HG02943 (cell line): ENCODE measurements around the gene STC2.
A peak's percentile ranks its signal among the peaks of the same experiment; 100 is the strongest.

Experiments used
- ATAC-seq: cut with Tn5 transposase; IDR thresholded peaks from one replicate; pipeline ENCODE4 v1.9.1; 2021; ENCODE audit warnings: mild to moderate bottlenecking, low read depth, moderate library complexity; ENCODE audit not compliant: unreplicated experiment

The STC2 gene

DNA sequence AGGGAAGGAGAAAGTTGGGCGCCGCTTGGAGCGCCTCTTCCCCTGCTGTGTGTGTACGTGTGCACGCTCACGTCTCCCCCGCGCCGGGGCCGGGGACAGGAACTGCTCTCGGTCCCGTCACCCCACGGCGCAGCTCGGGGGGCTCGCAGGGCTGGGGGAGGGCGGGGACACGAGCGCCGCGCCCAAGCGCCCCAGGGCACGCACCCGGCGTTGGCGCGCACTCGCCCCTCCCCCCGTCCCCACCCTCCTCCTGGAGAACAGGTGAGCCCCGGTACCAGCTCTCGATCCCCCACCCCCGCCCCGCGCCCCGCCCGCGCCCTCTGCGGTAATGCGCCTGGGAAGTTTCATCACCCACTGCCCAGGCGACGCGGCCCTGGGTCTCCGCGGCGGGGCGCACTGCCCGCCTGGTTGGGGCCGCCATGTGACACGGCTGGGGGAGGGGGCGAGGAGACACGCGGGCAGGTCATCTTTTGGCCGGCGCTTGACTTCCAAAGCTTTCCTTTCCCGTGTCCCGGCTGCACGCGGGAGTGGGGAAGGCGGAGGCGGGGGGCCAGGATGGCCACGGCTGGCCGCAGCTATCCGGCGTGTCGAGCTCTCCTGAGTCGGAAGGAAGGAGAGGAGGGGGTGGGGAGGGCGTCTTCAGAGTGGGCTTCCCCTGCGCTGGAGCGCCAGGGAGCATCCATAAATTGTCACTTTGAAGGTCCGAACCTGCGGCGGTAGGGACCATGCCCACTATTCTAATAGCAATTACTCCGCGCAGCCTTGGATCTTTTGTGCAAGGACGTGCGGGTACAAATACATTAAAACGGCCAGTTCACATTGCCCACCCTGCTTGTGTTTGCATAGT is 1.5 kb upstream of the STC2 start:
- peak; percentile 42 for ATAC-seq

DNA sequence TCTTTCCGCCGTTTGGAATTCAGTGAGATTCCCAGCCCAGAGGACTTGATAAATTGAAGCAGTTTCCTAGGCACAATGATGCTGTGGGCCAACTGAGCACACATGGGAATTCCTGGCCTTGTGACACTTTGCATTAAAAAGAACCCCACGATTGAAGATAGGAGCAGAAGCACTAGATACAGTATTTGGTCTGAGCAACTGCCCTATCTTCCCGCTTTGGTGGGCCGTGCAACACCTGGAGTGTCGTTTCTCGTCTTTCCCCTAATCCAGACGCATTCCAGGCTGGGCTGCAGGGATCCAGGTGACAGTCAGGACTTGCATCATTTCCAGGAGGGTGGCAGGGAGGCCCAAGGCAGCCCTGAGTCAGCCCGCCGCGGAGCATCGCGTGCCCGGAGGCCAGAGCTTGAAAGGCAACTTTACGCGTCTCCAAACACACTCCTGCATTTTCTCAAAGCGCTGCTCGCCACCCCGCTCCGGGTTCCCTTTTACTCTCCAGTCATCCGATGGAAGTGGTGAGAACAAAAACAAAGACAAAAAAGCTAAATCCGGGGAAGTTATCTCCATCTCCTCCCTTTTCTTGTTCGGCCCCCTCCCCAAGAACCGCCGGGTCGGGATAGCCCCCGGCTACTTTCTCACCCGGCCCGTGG is 753 bp upstream of the STC2 start:
- no peak for ATAC-seq

DNA sequence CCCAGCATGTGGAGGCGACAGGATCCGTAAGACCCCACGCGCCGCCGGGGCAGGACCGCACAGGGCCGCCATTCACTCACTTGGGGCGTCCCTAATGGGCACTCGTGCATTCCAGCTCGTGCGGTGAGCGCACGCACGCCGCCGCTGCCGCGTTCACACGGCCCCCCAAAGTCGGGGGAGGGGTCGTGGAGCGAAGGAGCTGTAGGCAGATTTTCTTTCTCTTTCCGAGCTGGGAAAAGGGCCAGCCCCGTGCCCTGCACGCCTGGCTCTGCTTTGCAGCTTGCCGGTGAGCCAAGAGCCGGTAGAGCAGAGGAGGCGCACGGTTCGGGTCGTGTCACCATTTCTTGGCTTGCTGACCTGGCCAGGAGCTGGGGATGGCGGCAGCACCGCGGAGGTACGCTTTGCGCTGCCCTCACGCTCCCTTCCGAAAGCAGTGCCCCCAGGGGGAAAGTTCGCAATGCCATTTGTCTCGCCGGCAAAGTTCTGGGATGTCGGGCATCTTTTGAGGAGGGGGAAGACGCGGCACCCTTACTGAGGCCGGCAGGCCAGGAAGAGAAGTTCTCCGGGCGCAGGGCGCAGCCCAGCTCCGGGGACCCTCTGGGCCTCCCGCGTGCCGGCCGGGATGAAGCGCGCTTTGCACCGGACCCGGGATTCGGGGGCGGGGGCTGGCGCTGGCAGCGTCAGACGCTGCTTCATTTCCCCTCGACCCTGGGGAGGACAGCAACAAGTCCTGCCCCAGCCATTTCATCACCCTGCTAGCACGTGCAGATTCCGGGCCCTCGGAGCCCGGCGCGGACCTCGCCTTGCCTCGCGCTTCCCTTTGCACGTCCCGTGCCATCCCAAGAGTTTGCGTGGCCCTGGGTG is 898 bp downstream of the STC2 start:
- ATAC-seq = no peak

GRCh38 chr5:173326501-173326960 is 1.7 kb downstream of the STC2 start:
- no peak for ATAC-seq

GRCh38 chr5:173325091-173325698 is 3.0 kb downstream of the STC2 start:
- no peak for ATAC-seq

DNA sequence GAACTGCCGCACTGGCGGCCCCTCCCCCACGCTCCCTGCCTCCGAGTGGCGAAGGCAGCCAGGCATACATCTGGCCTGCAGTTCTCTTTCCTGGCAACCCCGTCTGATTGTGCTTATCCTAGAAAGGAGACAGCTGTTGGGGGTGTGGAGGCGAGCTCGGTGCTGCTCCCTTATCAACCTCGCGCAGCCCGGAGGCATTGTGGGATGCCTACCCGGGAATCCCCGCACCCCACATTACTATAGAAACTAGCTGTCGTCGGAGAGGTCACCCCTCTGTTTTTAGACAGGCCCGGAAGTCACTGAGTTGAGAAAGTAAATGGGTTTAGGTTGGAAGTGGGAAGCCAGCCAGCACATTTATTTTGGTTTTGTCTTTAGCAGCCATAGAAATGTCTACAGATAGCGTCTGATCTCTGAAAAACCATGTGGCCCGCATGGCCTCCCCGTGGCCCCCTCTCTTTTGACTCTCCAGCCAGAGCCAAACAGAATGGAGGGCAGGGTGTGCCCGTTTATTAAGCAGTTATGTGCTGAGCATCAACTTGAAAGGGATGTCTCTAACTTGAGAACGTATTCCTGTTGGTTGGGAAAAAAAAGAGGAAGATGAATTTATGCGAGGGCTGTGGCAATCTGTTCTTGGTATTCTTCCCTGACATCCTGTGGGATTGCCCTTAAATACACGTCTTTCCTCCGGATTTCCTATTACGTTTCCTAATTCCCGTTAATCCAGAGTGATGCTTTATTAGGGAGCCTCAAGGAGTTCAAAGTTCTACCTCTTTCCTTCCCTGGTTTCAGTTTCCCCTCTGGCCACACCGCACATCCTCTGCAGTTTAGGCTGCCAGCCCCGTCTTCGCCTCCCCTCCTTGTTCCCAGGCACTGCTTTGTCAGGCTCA is 3.9 kb downstream of the STC2 start:
- ATAC-seq = no peak

DNA sequence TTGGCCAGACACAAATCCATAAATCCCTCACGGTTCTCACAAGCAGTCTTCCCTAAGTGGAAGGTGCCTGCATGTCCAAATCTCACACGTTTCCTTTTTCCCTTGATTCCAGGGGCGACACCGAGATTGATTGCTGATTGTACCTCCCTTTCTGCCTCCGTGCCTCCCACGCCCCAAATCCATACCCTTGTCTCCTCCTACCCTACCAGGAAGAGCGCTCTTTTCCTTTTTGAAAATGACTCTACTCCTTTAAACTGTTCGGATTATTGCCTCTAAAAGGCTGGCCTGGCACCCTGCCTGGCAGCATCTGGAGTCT is 4.5 kb downstream of the STC2 start:
- ATAC-seq = no peak

DNA sequence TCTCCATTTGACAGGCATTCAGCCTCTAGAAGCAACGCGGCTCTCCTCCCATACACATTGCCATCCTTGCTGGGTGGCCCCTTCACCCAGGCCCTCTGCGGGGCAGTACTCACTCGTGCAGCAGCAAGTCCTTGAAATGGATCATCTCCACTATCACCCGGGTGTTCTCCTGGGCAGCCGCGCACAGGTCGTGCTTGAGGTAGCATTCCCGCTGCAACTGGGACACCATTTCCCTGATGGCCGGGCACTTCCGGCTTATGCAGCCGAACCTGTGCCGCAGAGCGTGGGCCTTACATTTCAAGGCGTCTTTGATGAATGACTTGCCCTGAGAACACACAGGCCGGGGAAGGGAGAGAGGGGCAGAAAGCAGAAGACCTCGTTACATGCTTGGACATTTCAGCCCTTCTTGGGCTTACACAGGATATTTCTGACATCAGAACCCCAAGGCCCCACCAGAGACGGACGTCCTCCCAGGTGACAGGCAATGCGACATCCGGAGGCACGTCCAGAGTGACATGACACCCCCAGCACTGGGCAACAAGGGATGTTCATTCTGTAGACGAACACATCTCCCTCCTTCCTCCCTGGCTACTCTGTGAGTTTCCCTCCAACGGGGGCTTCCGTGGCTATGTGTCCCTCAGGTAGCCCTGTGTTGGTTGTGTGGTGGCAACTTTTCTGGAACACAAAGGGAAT is 5.0 kb downstream of the STC2 start:
- ATAC-seq = no peak

DNA sequence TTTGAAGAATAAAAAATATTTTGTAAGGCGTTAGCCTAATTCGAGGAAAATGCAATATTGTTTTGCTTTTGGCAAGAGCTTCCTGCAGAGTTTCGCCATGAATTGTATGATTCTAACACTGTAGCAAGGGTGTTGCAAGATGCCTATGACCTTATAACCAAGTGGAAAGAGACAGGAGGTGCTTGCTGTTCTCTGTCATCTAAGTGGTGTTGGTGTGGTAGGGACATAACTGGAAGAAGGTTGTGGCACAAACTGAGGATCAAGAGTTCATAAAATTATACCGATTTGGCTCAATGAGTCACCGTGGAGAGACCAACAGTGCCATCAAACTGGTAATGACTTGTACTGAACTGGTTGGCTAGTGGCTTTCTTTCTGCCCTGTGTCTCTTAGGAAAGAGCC is 6.3 kb downstream of the STC2 start:
- ATAC-seq = no peak

GRCh38 chr5:173320259-173320658 is 8.0 kb downstream of the STC2 start:
- no peak for ATAC-seq

DNA sequence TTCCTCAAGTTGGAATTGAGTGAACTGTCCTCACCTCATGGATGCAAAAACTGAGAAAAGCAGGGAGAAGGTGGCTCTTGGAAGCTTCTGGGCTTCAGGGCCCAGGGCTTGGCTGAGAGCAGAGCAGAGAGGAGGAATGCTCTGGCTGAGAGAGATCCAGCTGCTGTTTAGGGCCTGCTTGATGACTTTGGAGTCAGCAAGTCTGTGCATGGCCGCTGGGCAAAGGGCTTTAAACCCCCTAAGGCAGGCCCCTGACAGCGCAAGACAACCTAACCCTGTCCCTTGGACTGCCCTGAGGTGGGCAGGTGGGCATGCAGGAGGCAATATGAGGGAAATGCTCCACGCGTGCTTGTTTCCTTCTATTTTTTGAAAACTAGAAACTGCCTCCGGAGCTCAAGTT is 8.6 kb downstream of the STC2 start:
- ATAC-seq = no peak

DNA sequence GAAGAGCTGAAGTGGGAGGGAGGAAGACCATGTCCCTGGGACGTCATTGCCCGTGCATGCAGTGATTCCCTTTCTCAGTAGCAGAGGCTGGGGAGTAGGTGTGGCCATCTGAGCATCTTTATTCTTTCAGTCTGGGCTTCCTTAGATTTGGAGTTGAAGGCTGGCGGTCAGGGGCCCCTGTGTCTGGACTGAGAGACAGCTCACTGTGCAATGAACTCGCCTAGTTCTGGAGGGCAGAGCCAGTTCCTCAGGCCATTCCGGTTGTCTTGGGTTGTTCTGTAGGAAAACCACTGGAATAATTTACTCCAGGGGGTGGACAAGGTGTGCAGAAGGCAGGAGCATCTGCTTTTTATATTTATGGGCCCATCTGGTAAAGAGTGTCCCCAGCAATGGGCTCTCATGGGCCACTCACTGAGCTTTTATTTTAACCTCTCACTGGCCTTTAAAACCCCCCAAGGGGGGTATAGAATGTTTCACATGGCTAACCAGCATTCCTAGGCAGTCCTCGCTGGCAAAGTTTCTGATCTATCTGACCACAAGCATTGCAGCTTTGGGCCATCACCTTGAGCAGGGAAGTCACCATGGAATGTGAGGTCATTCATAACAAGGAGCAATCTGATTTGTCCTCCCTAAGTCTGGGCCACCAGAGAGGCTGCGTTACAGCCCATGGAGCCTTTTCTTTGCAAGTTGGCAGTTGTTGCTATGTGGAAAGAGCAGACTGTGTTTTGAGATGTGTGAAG is 9.2 kb downstream of the STC2 start:
- ATAC-seq = no peak

DNA sequence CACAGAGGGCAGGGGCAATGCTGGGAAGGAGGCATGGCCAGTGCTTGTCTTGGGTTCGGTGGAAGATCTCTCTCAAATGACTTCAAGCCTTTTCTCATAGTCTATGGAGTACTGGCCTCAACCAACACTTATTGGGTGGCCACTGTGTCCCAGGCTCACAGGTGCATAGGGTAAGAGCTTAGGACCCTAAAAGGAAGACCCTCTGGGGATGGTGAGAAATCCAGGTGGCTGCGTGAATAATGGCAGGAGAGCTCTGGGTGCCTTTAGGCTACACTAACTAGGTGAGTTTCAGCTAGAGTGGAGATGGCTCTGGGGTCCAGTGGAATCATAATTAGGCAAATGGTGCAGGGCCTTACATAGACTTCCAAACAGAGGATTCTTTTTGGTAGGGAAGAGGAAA is 9.9 kb downstream of the STC2 start:
- ATAC-seq = no peak

DNA sequence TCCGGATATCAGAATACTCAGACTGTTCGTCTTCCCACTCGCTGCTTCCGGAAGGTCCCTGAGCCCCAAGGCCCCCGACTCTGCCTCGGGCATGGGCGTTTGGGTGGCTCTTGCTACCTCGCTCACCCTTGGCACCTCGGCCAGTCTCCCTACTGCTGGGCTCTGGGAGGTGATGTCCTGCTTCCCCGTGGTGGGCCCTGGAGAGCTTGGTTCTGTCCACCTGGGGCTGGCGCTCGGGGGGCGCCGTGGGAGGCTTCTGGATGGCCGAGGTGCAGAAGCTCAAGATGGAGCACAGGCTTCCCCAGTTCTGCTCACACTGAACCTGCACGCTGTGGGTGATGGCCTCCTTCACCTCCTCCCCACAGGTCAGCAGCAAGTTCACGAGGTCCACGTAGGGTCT is 10.4 kb downstream of the STC2 start:
- ATAC-seq = no peak

DNA sequence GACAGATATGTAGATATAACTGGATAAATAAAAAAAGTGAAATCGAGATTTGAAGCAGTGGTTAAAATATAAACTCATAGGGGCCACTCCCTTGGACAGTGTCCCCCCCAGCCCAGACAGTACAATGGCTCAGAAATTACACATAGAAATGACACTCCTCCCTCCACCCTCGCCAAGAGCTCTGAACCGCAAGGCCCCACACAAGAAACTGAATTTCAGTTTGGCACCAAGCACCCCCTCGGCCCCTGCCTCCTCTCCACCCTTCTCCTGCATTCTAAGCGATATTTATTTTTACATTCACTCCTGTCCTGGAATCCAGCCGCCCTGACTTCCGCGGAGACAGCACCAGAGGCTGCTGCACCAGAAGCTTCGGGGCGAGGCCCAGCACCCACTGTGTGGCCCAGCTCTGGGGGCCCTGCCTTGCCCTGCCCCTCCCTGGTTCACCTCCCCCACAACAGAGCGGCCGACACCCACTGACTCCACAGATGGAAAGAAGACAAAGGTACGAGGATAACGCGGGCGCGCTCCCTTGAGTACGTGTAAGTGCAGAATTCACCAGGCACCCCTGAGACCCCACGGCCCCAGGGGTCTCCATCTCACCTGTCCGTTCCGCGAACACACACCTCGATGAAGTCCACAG is 11.0 kb downstream of the STC2 start:
- no peak for ATAC-seq

DNA sequence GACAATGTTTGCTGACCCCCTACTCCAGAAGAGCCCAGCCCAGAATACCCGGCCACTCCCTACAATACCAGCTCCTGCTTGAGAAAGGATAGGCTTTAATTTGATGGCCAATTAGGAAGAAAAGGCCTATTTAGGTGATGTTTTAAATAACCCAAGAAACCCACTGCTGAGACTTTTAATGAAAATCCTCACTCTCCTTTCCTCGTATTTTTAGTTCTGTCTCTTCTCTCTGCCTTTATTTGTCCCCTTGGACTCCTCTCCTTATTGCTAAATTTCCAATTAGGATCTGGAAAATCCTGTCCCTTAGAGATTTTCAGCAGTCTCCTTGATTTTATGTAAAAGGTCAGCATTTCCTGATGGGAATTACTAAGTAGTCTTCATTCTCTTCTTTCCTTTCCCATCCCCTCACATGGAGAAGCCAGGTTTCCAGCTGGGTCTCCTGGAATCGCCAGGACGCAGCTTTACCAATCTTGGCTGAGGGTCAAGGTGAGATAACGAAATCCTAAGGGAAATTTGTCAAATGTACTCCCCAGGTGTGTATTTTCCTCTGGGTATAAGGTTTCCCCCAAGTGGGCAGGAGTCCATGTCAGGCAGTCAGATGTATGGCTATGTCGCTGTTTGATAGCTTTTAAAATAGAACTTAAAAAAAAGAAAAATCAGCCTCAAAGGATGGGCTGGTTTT is 11.7 kb downstream of the STC2 start:
- ATAC-seq = no peak

GRCh38 chr5:173315495-173316338 is 12.5 kb downstream of the STC2 start:
- no peak for ATAC-seq
